ENCODE results near the gene BCAT1.

Gene BCAT1

GRCh38 chr12:24797901-24798300 lies 151.0 kb downstream of the BCAT1 start:
- CTCF ChIA-PET, result no interaction called here
- Mint-ChIP-seq H3K4me3 (no peak overlapping the region), H3K9me3 (peaks cover 11% of the 10 kb centered on the region), H3K27ac (no peak overlapping the region), H3K36me3 (peaks cover 7% of the 10 kb centered on the region), H3K4me1 (peaks cover 35% of the 10 kb centered on the region), H3K27me3 (no peaks in the 10 kb centered on the region)
- no peak for DNase-seq

- Mint-ChIP-seq H3K27ac (no peak overlapping the region), H3K36me3 (peaks cover 2% of the 10 kb centered on the region), H3K27me3 (no peaks in the 10 kb centered on the region), H3K4me3 (no peak overlapping the region), H3K4me1 (peaks cover 34% of the 10 kb centered on the region), H3K9me3 (peaks cover 5% of the 10 kb centered on the region)
- DNase-seq, result no peak
- CTCF ChIA-PET, result no interaction called here
Observed at GRCh38 chr12:24796876-24797275, 152.0 kb downstream of the BCAT1 start.

- Mint-ChIP-seq H3K9me3 (peaks cover 3% of the 10 kb centered on the region), H3K4me1 (peaks cover 36% of the 10 kb centered on the region), H3K27me3 (no peaks in the 10 kb centered on the region), H3K4me3 (peak overlapping the region; percentile 77), H3K27ac (peak overlapping the region; percentile 72), H3K36me3 (no peaks in the 10 kb centered on the region)
- DNase-seq, result peak; percentile 26
- CTCF ChIA-PET, result interaction anchor here (0.6 to 0.7 kb wide), 2 partner anchors 10 to 115 kb away, joined by 3 read pairs; no protein-coding TSS in a partner anchor
Observed at GRCh38 chr12:24795699-24796347, 153.1 kb downstream of the BCAT1 start.

GRCh38 chr12:24791622-24792021 lies 157.3 kb downstream of the BCAT1 start:
- CTCF ChIA-PET, result no interaction called here

GRCh38 chr12:24788886-24789285 lies 160.0 kb downstream of the BCAT1 start:
- H3K9me3 Mint-ChIP-seq, result no peaks in the 10 kb centered on the region
- CTCF ChIA-PET, result no interaction called here
- no peak overlapping the region for H3K4me3 Mint-ChIP-seq
- no peaks in the 10 kb centered on the region for H3K27me3 Mint-ChIP-seq
- no peak for DNase-seq
- H3K27ac Mint-ChIP-seq, result no peak overlapping the region
- H3K4me1 Mint-ChIP-seq, result peaks cover 6% of the 10 kb centered on the region
- no peaks in the 10 kb centered on the region for H3K36me3 Mint-ChIP-seq

More at GRCh38 chr12:24791622-24792021, 157.3 kb downstream of the BCAT1 start:
- H3K9me3 Mint-ChIP-seq, result no peaks in the 10 kb centered on the region
- no peak overlapping the region for H3K27ac Mint-ChIP-seq
- H3K27me3 Mint-ChIP-seq, result no peaks in the 10 kb centered on the region
- DNase-seq, result no peak
- H3K4me3 Mint-ChIP-seq, result no peak overlapping the region
- H3K4me1 Mint-ChIP-seq, result peaks cover 21% of the 10 kb centered on the region
- H3K36me3 Mint-ChIP-seq, result no peaks in the 10 kb centered on the region

GRCh38 chr12:24780697-24781368 lies 168.1 kb downstream of the BCAT1 start:
- no peaks in the 10 kb centered on the region for H3K27me3 Mint-ChIP-seq
- H3K9me3 Mint-ChIP-seq, result no peaks in the 10 kb centered on the region
- no peaks in the 10 kb centered on the region for H3K4me1 Mint-ChIP-seq
- H3K27ac Mint-ChIP-seq, result no peak overlapping the region
- CTCF ChIA-PET, result interaction anchor here (0.8 kb wide), 1 partner anchor 54 kb away, joined by 6 read pairs; no protein-coding TSS in a partner anchor
- no peak for DNase-seq
- no peaks in the 10 kb centered on the region for H3K36me3 Mint-ChIP-seq
- H3K4me3 Mint-ChIP-seq, result no peak overlapping the region

GRCh38 chr12:24778486-24779304 lies 170.2 kb downstream of the BCAT1 start:
- H3K27ac Mint-ChIP-seq, result no peak overlapping the region
- H3K36me3 Mint-ChIP-seq, result no peaks in the 10 kb centered on the region
- no peaks in the 10 kb centered on the region for H3K9me3 Mint-ChIP-seq
- DNase-seq, result no peak
- no peaks in the 10 kb centered on the region for H3K27me3 Mint-ChIP-seq
- no peaks in the 10 kb centered on the region for H3K4me1 Mint-ChIP-seq
- H3K4me3 Mint-ChIP-seq, result no peak overlapping the region
- CTCF ChIA-PET, result interaction anchor here (0.6 to 1.2 kb wide), 6 partner anchors 8 to 840 kb away, joined by 3 to 4 read pairs (median 3); no protein-coding TSS in a partner anchor

- no peaks in the 10 kb centered on the region for H3K27me3 Mint-ChIP-seq
- H3K4me3 Mint-ChIP-seq, result no peak overlapping the region
- DNase-seq, result no peak
- H3K27ac Mint-ChIP-seq, result no peak overlapping the region
- CTCF ChIA-PET, result interaction anchor here (1.2 kb wide), 1 partner anchor 27 kb away, joined by 4 read pairs; no protein-coding TSS in a partner anchor
- no peaks in the 10 kb centered on the region for H3K36me3 Mint-ChIP-seq
- no peaks in the 10 kb centered on the region for H3K9me3 Mint-ChIP-seq
- no peaks in the 10 kb centered on the region for H3K4me1 Mint-ChIP-seq
Observed at GRCh38 chr12:24777359-24777758, 171.5 kb downstream of the BCAT1 start.

- H3K4me1 Mint-ChIP-seq, result no peaks in the 10 kb centered on the region
- CTCF ChIA-PET, result no interaction called here
- no peaks in the 10 kb centered on the region for H3K9me3 Mint-ChIP-seq
- H3K27me3 Mint-ChIP-seq, result no peaks in the 10 kb centered on the region
- H3K27ac Mint-ChIP-seq, result no peak overlapping the region
- H3K4me3 Mint-ChIP-seq, result no peak overlapping the region
- H3K36me3 Mint-ChIP-seq, result no peaks in the 10 kb centered on the region
- no peak for DNase-seq
Observed at GRCh38 chr12:24776861-24777260, 172.0 kb downstream of the BCAT1 start.

GRCh38 chr12:24775073-24775472 lies 173.8 kb downstream of the BCAT1 start:
- Mint-ChIP-seq H3K4me3 (no peak overlapping the region), H3K4me1 (no peaks in the 10 kb centered on the region), H3K9me3 (no peaks in the 10 kb centered on the region)

GRCh38 chr12:24773996-24774395 lies 174.9 kb downstream of the BCAT1 start:
- Mint-ChIP-seq H3K4me1 (no peaks in the 10 kb centered on the region), H3K27me3 (no peaks in the 10 kb centered on the region), H3K36me3 (no peaks in the 10 kb centered on the region), H3K27ac (no peak overlapping the region), H3K4me3 (no peak overlapping the region), H3K9me3 (no peaks in the 10 kb centered on the region)
- DNase-seq, result no peak
- CTCF ChIA-PET, result no interaction called here

More at GRCh38 chr12:24775073-24775472, 173.8 kb downstream of the BCAT1 start:
- DNase-seq, result no peak
- H3K27ac Mint-ChIP-seq, result no peak overlapping the region
- CTCF ChIA-PET, result no interaction called here
- no peaks in the 10 kb centered on the region for H3K36me3 Mint-ChIP-seq
- H3K27me3 Mint-ChIP-seq, result no peaks in the 10 kb centered on the region

- H3K27ac Mint-ChIP-seq, result no peak overlapping the region
- H3K4me1 Mint-ChIP-seq, result no peaks in the 10 kb centered on the region
- DNase-seq, result no peak
- no peaks in the 10 kb centered on the region for H3K27me3 Mint-ChIP-seq
- no peaks in the 10 kb centered on the region for H3K9me3 Mint-ChIP-seq
- no peak overlapping the region for H3K4me3 Mint-ChIP-seq
- no peaks in the 10 kb centered on the region for H3K36me3 Mint-ChIP-seq
- CTCF ChIA-PET, result no interaction called here
Observed at GRCh38 chr12:24772813-24773212, 176.1 kb downstream of the BCAT1 start.

- no peak overlapping the region for H3K4me3 Mint-ChIP-seq
Observed at GRCh38 chr12:24770821-24771220, 178.1 kb downstream of the BCAT1 start.

GRCh38 chr12:24770334-24770733 lies 178.6 kb downstream of the BCAT1 start:
- Mint-ChIP-seq H3K4me3 (no peak overlapping the region), H3K36me3 (no peaks in the 10 kb centered on the region), H3K4me1 (no peaks in the 10 kb centered on the region), H3K27me3 (peaks cover 5% of the 10 kb centered on the region), H3K9me3 (no peaks in the 10 kb centered on the region), H3K27ac (no peak overlapping the region)
- DNase-seq, result no peak
- CTCF ChIA-PET, result no interaction called here

More at GRCh38 chr12:24770821-24771220, 178.1 kb downstream of the BCAT1 start:
- no peak overlapping the region for H3K27ac Mint-ChIP-seq
- CTCF ChIA-PET, result no interaction called here
- H3K36me3 Mint-ChIP-seq, result no peaks in the 10 kb centered on the region
- H3K27me3 Mint-ChIP-seq, result peaks cover 5% of the 10 kb centered on the region
- no peaks in the 10 kb centered on the region for H3K9me3 Mint-ChIP-seq
- no peaks in the 10 kb centered on the region for H3K4me1 Mint-ChIP-seq
- DNase-seq, result no peak

Measured in activated naive CD4-positive, alpha-beta T cell treated with anti-CD3 and anti-CD28 coated beads, Interleukin-2, amount 10 ng/mL, durations not matched to agents 7 days and 5 days (primary cell).